Adrenal gland (tissue), 12 donors: Measurements from ENCODE around the gene AQP4. TPM values are rescaled to one million over a fixed set of nuclear protein-coding genes. Genes with fewer than 3 reads are reported as not detected.

Experiments
- DNase-seq, 7 donors: peaks; one replicate each; pipeline ENCODE4 v3.0.0-alpha.2; 2019 to 2020
- H3K27ac ChIP-seq, 5 donors: fragments of 200-600 bp; sonication (generic) in 4 of 5; 1 replicate in 3 of 5; 2 replicates in 2 of 5; pipeline versions ENCODE4 v1.5.1 to v1.8.0; 2016 to 2020; ENCODE audit warnings: mild to moderate bottlenecking in 1 of 5
- H3K27me3 ChIP-seq: fragments of 200-600 bp; 2 replicates; pipeline ENCODE4 v1.8.0; 2021
- H3K36me3 ChIP-seq, 2 donors: fragments of 200-600 bp; replicated peaks in 1 of 2; 1 replicate in 1 of 2; 2 replicates in 1 of 2; pipeline versions ENCODE4 v1.5.1 to v1.8.0; 2018 to 2022
- H3K4me1 ChIP-seq, 2 donors: fragments of 200-600 bp; replicated peaks in 1 of 2; 1 replicate in 1 of 2; 2 replicates in 1 of 2; pipeline versions ENCODE4 v1.5.1 to v1.8.0; 2018 to 2021
- H3K4me3 ChIP-seq, 4 donors: fragments of 200-600 bp; sonication (generic) in 3 of 4; one replicate each; pipeline ENCODE4 v1.5.1; 2016 to 2018
- H3K9me3 ChIP-seq, 3 donors: fragments of 200-600 bp; sonication (generic) in 1 of 3; replicated peaks in 1 of 3; 1 replicate in 2 of 3; 2 replicates in 1 of 3; pipeline versions ENCODE4 v1.5.1 to v1.8.0; 2016 to 2021
- POLR2A ChIP-seq, 2 donors: fragments of 450-650 bp; IDR thresholded peaks; one replicate each; pipeline ENCODE4 v1.6.1; 2017; ENCODE audit warnings: antibody characterized with exemption in 2 of 2, mild to moderate bottlenecking in 2 of 2, moderate library complexity in 1 of 2
- WGBS, 4 donors: extraction: QIAGEN DNeasy Blood & Tissue Kit in 2 of 4; methylation state at CpG; one replicate each; pipeline versions ENCODE4 v1.1.5 to v1.1.7; 2013 to 2017; 5-methylcytosine and 5-hydroxymethylcytosine counted together
- intact Hi-C, 2 donors: fragments of 100-400 bp; cut with DNase I; formaldehyde crosslinking; loops; one replicate each; pipeline versions ENCODE4 v1.14.1 to v1.15.0; 2022 to 2023
- polyA plus RNA-seq, 3 donors: library from polyadenylated mRNA; stranded (reverse); fragments of 200-250 nt in 2 of 3; fragments of 350-450 nt in 1 of 3; fragmentation: Illumina TruSeq in 1 of 3; extraction: RNeasy Lipid Tissue Mini Kit (QIAGEN cat#74804) in 1 of 3; gene quantifications; one replicate each; pipeline ENCODE4 v1.2.3, GENCODE V29; 2013 to 2014
- total RNA-seq, 9 donors: library from RNA; depleted of rRNA in 4 of 9; stranded (reverse); fragments of >200 nt in 4 of 9; fragments of 120-200 nt in 1 of 9; fragmentation: NEBNext Ultra II Directional in 1 of 9; extraction: Animal tissue kit (Norgen Biotek cat#: 25700) in 1 of 9; gene quantifications; one replicate each; pipeline versions ENCODE4 v1.1.0 to v1.2.4, GENCODE V29; 2013 to 2023
- TF ChIP-seq, protein P1 (sequence below), 6 experiments: fragments of 450-650 bp in 4 of 6; fragments of 200-600 bp in 2 of 6; sonication (generic) in 1 of 6; IDR thresholded peaks; 1 replicate in 5 of 6; 2 replicates in 1 of 6; pipeline versions ENCODE4 v1.5.1 to v1.8.0; 2016 to 2021; ENCODE audit warnings: antibody characterized with exemption in 6 of 6, mild to moderate bottlenecking in 2 of 6, moderate library complexity in 1 of 6
- donor health status: healthy with polysubstance abuse.
- donor health status: Bipolar disorder and iron deficiency.
- donor health status: DM: yes; HTN: yes; CAD: no.
- donor health status: DM: no; HTN: no; CAD: no.
- donor health status: DM: no; HTN: no; CAD: no.
- donor health status: DM: yes; HTN: yes; CAD: no.

AQP4 gene
- total and polyA plus RNA-seq, 12 donors: under 0.01 to 0.69 (median 0.09) TPM; not detected in 4

GRCh38 chr18:26806224-26806623, 59.3 kb downstream of the AQP4 start:
- no peaks in the 10 kb centered on the region for H3K9me3 ChIP-seq
- no peaks in the 10 kb centered on the region for H3K36me3 ChIP-seq
- no peak overlapping the region for H3K27ac ChIP-seq
- H3K27me3 ChIP-seq: no peaks in the 10 kb centered on the region
- 39 to 91% (median 54%) methylated on average over 1 of the region's 1 CpG for whole genome bisulfite sequencing, 4 donors
- DNase-seq: no peak
- no peak overlapping the region for H3K4me3 ChIP-seq
- no peaks in the 10 kb centered on the region for H3K4me1 ChIP-seq
- TF ChIP-seq, protein P1, sequence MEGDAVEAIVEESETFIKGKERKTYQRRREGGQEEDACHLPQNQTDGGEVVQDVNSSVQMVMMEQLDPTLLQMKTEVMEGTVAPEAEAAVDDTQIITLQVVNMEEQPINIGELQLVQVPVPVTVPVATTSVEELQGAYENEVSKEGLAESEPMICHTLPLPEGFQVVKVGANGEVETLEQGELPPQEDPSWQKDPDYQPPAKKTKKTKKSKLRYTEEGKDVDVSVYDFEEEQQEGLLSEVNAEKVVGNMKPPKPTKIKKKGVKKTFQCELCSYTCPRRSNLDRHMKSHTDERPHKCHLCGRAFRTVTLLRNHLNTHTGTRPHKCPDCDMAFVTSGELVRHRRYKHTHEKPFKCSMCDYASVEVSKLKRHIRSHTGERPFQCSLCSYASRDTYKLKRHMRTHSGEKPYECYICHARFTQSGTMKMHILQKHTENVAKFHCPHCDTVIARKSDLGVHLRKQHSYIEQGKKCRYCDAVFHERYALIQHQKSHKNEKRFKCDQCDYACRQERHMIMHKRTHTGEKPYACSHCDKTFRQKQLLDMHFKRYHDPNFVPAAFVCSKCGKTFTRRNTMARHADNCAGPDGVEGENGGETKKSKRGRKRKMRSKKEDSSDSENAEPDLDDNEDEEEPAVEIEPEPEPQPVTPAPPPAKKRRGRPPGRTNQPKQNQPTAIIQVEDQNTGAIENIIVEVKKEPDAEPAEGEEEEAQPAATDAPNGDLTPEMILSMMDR (IDR thresholded peaks at IDR 0.05): no peak
- TF ChIP-seq POLR2A (IDR thresholded peaks at IDR 0.05): no peak
- intact Hi-C loops: loop anchor here in 1 of 2 donors (10.0 kb wide), 1 partner anchor 401 kb away; no protein-coding TSS in a partner anchor

- WGBS, 4 donors: 18 to 38% (median 32%) methylated on average over 1 of the region's 1 CpG
- Histone ChIP-seq H3K9me3 (peaks cover 0 to 1% (median 0%) of the 10 kb centered on the region in 3 donors), H3K27me3 (no peaks in the 10 kb centered on the region), H3K4me3 (no peak overlapping the region), H3K27ac (no peak overlapping the region), H3K4me1 (no peaks in the 10 kb centered on the region), H3K36me3 (no peaks in the 10 kb centered on the region)
- intact Hi-C loops: loop anchor here in 1 of 2 donors (10.0 kb wide), 1 partner anchor 400 kb away; no protein-coding TSS in a partner anchor
- DNase-seq: peak in 3 of 7 donors; percentile 19 to 54 (median 30)
- no peak for TF ChIP-seq POLR2A (IDR thresholded peaks at IDR 0.05)
- TF ChIP-seq, protein P1 (IDR thresholded peaks at IDR 0.05): peak in 5 of 6 experiments; percentile 15 to 43 (median 19)
Observed at GRCh38 chr18:26804519-26804918, 61.0 kb downstream of the AQP4 start.

GRCh38 chr18:26803643-26804042, 61.9 kb downstream of the AQP4 start:
- no peak for DNase-seq
- Histone ChIP-seq H3K36me3 (no peaks in the 10 kb centered on the region), H3K4me3 (no peak overlapping the region), H3K27me3 (no peaks in the 10 kb centered on the region), H3K4me1 (no peaks in the 10 kb centered on the region), H3K9me3 (peaks cover 0 to 5% (median 0%) of the 10 kb centered on the region in 3 donors), H3K27ac (no peak overlapping the region)
- intact Hi-C loops: loop anchor here in 1 of 2 donors (10.0 kb wide), 1 partner anchor 399 kb away; no protein-coding TSS in a partner anchor
- TF ChIP-seq POLR2A (IDR thresholded peaks at IDR 0.05): no peak
- TF ChIP-seq, protein P1 (IDR thresholded peaks at IDR 0.05): no peak

GRCh38 chr18:26802330-26803200, 62.9 kb downstream of the AQP4 start:
- no peak for TF ChIP-seq POLR2A (IDR thresholded peaks at IDR 0.05)
- TF ChIP-seq, protein P1 (IDR thresholded peaks at IDR 0.05): no peak
- DNase-seq: peak in 1 of 7 donors; percentile 4
- Histone ChIP-seq H3K9me3 (peaks cover 0 to 5% (median 0%) of the 10 kb centered on the region in 3 donors), H3K27ac (no peak overlapping the region), H3K4me1 (no peaks in the 10 kb centered on the region), H3K27me3 (no peaks in the 10 kb centered on the region), H3K36me3 (no peaks in the 10 kb centered on the region), H3K4me3 (no peak overlapping the region)
- 61 to 74% (median 65%) methylated on average over 4 of the region's 4 CpGs for WGBS, 4 donors
- intact Hi-C loops: loop anchor here in 1 of 2 donors (10.0 kb wide), 1 partner anchor 398 kb away; no protein-coding TSS in a partner anchor
